ENCODE results near the gene CELF2. TPM values are rescaled to one million over a fixed set of nuclear protein-coding genes. Genes with fewer than 3 reads are reported as not detected.
A peak's percentile ranks its signal among the peaks of the same experiment; 100 is the strongest.

The CELF2 gene
- total RNA-seq, 1 experiment from 2014 or later: 28.7 TPM

GRCh38 chr10:11145495-11145855 lies 127.8 kb downstream of the CELF2 start:
- H3K27ac ChIP-seq (ENCODE audit: insufficient read length, low read depth, low read length): no peak overlapping the region
- no CpG with 5 or more reads among the region's 3 CpGs for WGBS (ENCODE audit: extremely low coverage, insufficient read length, low lambda C conversion rate)
- H2BK5ac ChIP-seq (ENCODE audit: insufficient read length, low read length): no peak overlapping the region
- no peak overlapping the region for H3K23ac ChIP-seq (ENCODE audit: insufficient read length, low read depth, low read length)
- H4K5ac ChIP-seq (ENCODE audit: insufficient read length, low read depth, low read length): no peak overlapping the region
- peak overlapping the region; percentile 18 to 30; a peak in 3 of 5 replicates for H3K4me3 Mint-ChIP-seq
- 0 out of 2 replicates have a peak, but pooled peaks cover 2% of the 10 kb centered on the region for H3K79me2 ChIP-seq (ENCODE audit: insufficient read depth, low read length)
- no peaks in the 10 kb centered on the region for H3K9me3 ChIP-seq (ENCODE audit: control insufficient read depth, low read depth, low read length)
- no peak overlapping the region for H3K18ac ChIP-seq (ENCODE audit: insufficient read length, low read depth, low read length)
- H4K20me1 ChIP-seq (ENCODE audit: control insufficient read depth, insufficient read depth, insufficient read length): no peaks in the 10 kb centered on the region
- H3K27ac Mint-ChIP-seq: peak overlapping the region; percentile 71 to 97 (median 96)
- H3K27me3 Mint-ChIP-seq (ENCODE audit: low read depth): no peaks in the 10 kb centered on the region
- no peak overlapping the region for H2AK5ac ChIP-seq (ENCODE audit: insufficient read length, low read length)
- H3K27me3 ChIP-seq (ENCODE audit: insufficient read depth, low read length): no peaks in the 10 kb centered on the region
- H2BK120ac ChIP-seq (ENCODE audit: low read depth, low read length, poor library complexity, severe bottlenecking): no peak overlapping the region
- H2BK12ac ChIP-seq (ENCODE audit: insufficient read length, low read depth, low read length): no peak overlapping the region
- peaks cover 2 to 13% (median 2%) of the 10 kb centered on the region in 3 experiments; a peak in 4 of 7 replicates for H3K36me3 Mint-ChIP-seq (ENCODE audit: insufficient read depth in 1 of 3, low read depth in 3 of 3)
- no peak overlapping the region for H3K14ac ChIP-seq (ENCODE audit: insufficient read depth, low read length)
- H2AFZ ChIP-seq (ENCODE audit: low read length): no peak overlapping the region
- no peak overlapping the region for H4K91ac ChIP-seq (ENCODE audit: insufficient read length, low read depth, low read length)
- no peak for TF ChIP-seq CTCF (conservative IDR thresholded peaks at IDR 0.05)
- H3K9ac ChIP-seq (ENCODE audit: extremely low read depth, insufficient read length, low read length): no peak overlapping the region
- no peaks in the 10 kb centered on the region for H3K79me1 ChIP-seq (ENCODE audit: insufficient read depth, low read depth, low read length, poor library complexity, severe bottlenecking)
- H4K8ac ChIP-seq (replicated peaks; ENCODE audit: insufficient read length, low read depth, low read length): no peak overlapping the region
- H3K4ac ChIP-seq (ENCODE audit: low read depth, low read length): no peak overlapping the region
- peaks cover 17% of the 10 kb centered on the region; the same call in 1 of the 2 replicates for H3K4me1 ChIP-seq (ENCODE audit: insufficient read depth, low read length)
- H3T11ph ChIP-seq (ENCODE audit: low read length): no peak overlapping the region
- H2BK20ac ChIP-seq (ENCODE audit: low read depth, low read length, poor library complexity, severe bottlenecking): no peak overlapping the region
- peaks cover 0 to 3% of the 10 kb centered on the region in 2 experiments; a peak in 1 of 5 replicates for H3K9me3 Mint-ChIP-seq
- no peaks in the 10 kb centered on the region for H3K23me2 ChIP-seq (ENCODE audit: insufficient read length, low read depth, low read length, poor library complexity, severe bottlenecking)
- no peak overlapping the region for H2BK15ac ChIP-seq (ENCODE audit: low read depth, low read length)
- no peak for DNase-seq
- no peak overlapping the region for H3K56ac ChIP-seq (ENCODE audit: insufficient read length, low read depth, low read length)
- H3K4me1 Mint-ChIP-seq: peaks cover 81 to 86% of the 10 kb centered on the region in 2 experiments
- no peak overlapping the region for H3K4me2 ChIP-seq (ENCODE audit: insufficient read depth, insufficient read length, low read length)
